Measurements from ENCODE around the gene SLC25A21.
A peak's percentile ranks its signal among the peaks of the same experiment; 100 is the strongest.
"Not testable (repeated sequence)": the region's sequence is repeated elsewhere in the genome, so short reads cannot be mapped to it uniquely, and the experiment has no call there.

SLC25A21 gene

GRCh38 chr14:37201724-37202123, 29.3 kb upstream of the SLC25A21 start:
- no peaks in the 10 kb centered on the region for H3K36me3 ChIP-seq (ENCODE audit: control insufficient read depth, insufficient read depth, low read length)
- no peak overlapping the region for H3K4me3 ChIP-seq (ENCODE audit: extremely low read depth, insufficient read depth, low read length, poor library complexity, severe bottlenecking)
- peaks cover 20% of the 10 kb centered on the region for H3K9me3 ChIP-seq (ENCODE audit: control insufficient read depth, low read length)
- H3K4me1 ChIP-seq (ENCODE audit: control insufficient read depth, insufficient read depth, low read length, poor library complexity, severe bottlenecking) = no peaks in the 10 kb centered on the region
- H3K27ac ChIP-seq (ENCODE audit: low read depth, low read length, severe bottlenecking) = no peak overlapping the region
- 67% methylated on average over 1 of the region's 2 CpGs; no CpG with 5 or more reads in 1 of the 2 experiments for WGBS, 2 experiments (ENCODE audit: insufficient coverage in 2 of 2)

GRCh38 chr14:37198907-37199306, 26.5 kb upstream of the SLC25A21 start:
- Histone ChIP-seq H3K9me3 (ENCODE audit: control insufficient read depth, low read length) (no peaks in the 10 kb centered on the region), H3K36me3 (ENCODE audit: control insufficient read depth, insufficient read depth, low read length) (no peaks in the 10 kb centered on the region), H3K4me1 (ENCODE audit: control insufficient read depth, insufficient read depth, low read length, poor library complexity, severe bottlenecking) (no peaks in the 10 kb centered on the region), H3K27ac (ENCODE audit: low read depth, low read length, severe bottlenecking) (no peak overlapping the region), H3K4me3 (ENCODE audit: extremely low read depth, insufficient read depth, low read length, poor library complexity, severe bottlenecking) (no peak overlapping the region)
- 100% methylated on average over 2 to 4 of the region's 5 CpGs for WGBS, 2 experiments (ENCODE audit: insufficient coverage in 2 of 2)

GRCh38 chr14:37198273-37198598, 25.8 kb upstream of the SLC25A21 start:
- Histone ChIP-seq H3K9me3 (ENCODE audit: control insufficient read depth, low read length) (no peaks in the 10 kb centered on the region), H3K27ac (ENCODE audit: low read depth, low read length, severe bottlenecking) (no peak overlapping the region), H3K36me3 (ENCODE audit: control insufficient read depth, insufficient read depth, low read length) (no peaks in the 10 kb centered on the region), H3K4me1 (ENCODE audit: control insufficient read depth, insufficient read depth, low read length, poor library complexity, severe bottlenecking) (no peaks in the 10 kb centered on the region), H3K4me3 (ENCODE audit: extremely low read depth, insufficient read depth, low read length, poor library complexity, severe bottlenecking) (peak overlapping the region; percentile 58)
- WGBS, 2 experiments (ENCODE audit: insufficient coverage in 2 of 2) = 38 to 50% methylated on average over 3 to 6 of the region's 11 CpGs

- Histone ChIP-seq H3K27ac (ENCODE audit: low read depth, low read length, severe bottlenecking) (peak within 1 kb of the TSS; percentile 77), H3K4me1 (ENCODE audit: control insufficient read depth, insufficient read depth, low read length, poor library complexity, severe bottlenecking) (no peaks in the 10 kb centered on the region), H3K9me3 (ENCODE audit: control insufficient read depth, low read length) (no peaks in the 10 kb centered on the region), H3K36me3 (ENCODE audit: control insufficient read depth, insufficient read depth, low read length) (no peaks in the 10 kb centered on the region), H3K4me3 (ENCODE audit: extremely low read depth, insufficient read depth, low read length, poor library complexity, severe bottlenecking) (peak within 1 kb of the TSS; percentile 58)
- WGBS, 2 experiments (ENCODE audit: insufficient coverage in 2 of 2) = 2% methylated on average over 49 to 63 of the region's 70 CpGs
These were observed 25.2 kb upstream of the SLC25A21 start, which contains the start of gene MIPOL1 for GRCh38 chr14:37197421-37198272. Gene MIPOL1 (plus strand): TSS chr14:37197937. CDS start chr14:37247889, 49,952 bp downstream.

GRCh38 chr14:37196604-37197420, 24.4 kb upstream of the SLC25A21 start:
- Histone ChIP-seq H3K4me3 (ENCODE audit: extremely low read depth, insufficient read depth, low read length, poor library complexity, severe bottlenecking) (peak overlapping the region; percentile 58), H3K4me1 (ENCODE audit: control insufficient read depth, insufficient read depth, low read length, poor library complexity, severe bottlenecking) (no peaks in the 10 kb centered on the region), H3K9me3 (ENCODE audit: control insufficient read depth, low read length) (no peaks in the 10 kb centered on the region), H3K27ac (ENCODE audit: low read depth, low read length, severe bottlenecking) (peak overlapping the region; percentile 77), H3K36me3 (ENCODE audit: control insufficient read depth, insufficient read depth, low read length) (no peaks in the 10 kb centered on the region)
- whole genome bisulfite sequencing, 2 experiments (ENCODE audit: insufficient coverage in 2 of 2) = 94% methylated on average over 14 of the region's 17 CpGs

- Histone ChIP-seq H3K4me1 (ENCODE audit: control insufficient read depth, insufficient read depth, low read length, poor library complexity, severe bottlenecking) (no peaks in the 10 kb centered on the region), H3K27ac (ENCODE audit: low read depth, low read length, severe bottlenecking) (no peak overlapping the region), H3K36me3 (ENCODE audit: control insufficient read depth, insufficient read depth, low read length) (no peaks in the 10 kb centered on the region), H3K4me3 (ENCODE audit: extremely low read depth, insufficient read depth, low read length, poor library complexity, severe bottlenecking) (no peak overlapping the region), H3K9me3 (ENCODE audit: control insufficient read depth, low read length) (no peaks in the 10 kb centered on the region)
- WGBS, 2 experiments (ENCODE audit: insufficient coverage in 2 of 2) = 100% methylated on average over 1 of the region's 1 CpG; no CpG with 5 or more reads in 1 of the 2 experiments
These were observed 22.9 kb upstream of the SLC25A21 start for GRCh38 chr14:37195327-37195726.

- Histone ChIP-seq H3K9me3 (ENCODE audit: control insufficient read depth, low read length) (no peaks in the 10 kb centered on the region), H3K4me1 (ENCODE audit: control insufficient read depth, insufficient read depth, low read length, poor library complexity, severe bottlenecking) (no peaks in the 10 kb centered on the region), H3K4me3 (ENCODE audit: extremely low read depth, insufficient read depth, low read length, poor library complexity, severe bottlenecking) (no peak overlapping the region), H3K27ac (ENCODE audit: low read depth, low read length, severe bottlenecking) (no peak overlapping the region), H3K36me3 (ENCODE audit: control insufficient read depth, insufficient read depth, low read length) (no peaks in the 10 kb centered on the region)
- no CpG with 5 or more reads among the region's 2 CpGs for WGBS, 2 experiments (ENCODE audit: insufficient coverage in 2 of 2)
These were observed 22.3 kb upstream of the SLC25A21 start for GRCh38 chr14:37194698-37195097.

- not testable (repeated sequence) for H3K36me3 ChIP-seq (ENCODE audit: control insufficient read depth, insufficient read depth, low read length); H3K9me3 ChIP-seq (ENCODE audit: control insufficient read depth, low read length); H3K4me3 ChIP-seq (ENCODE audit: extremely low read depth, insufficient read depth, low read length, poor library complexity, severe bottlenecking); H3K4me1 ChIP-seq (ENCODE audit: control insufficient read depth, insufficient read depth, low read length, poor library complexity, severe bottlenecking); H3K27ac ChIP-seq (ENCODE audit: low read depth, low read length, severe bottlenecking)
- 88% methylated on average over 2 of the region's 2 CpGs; no CpG with 5 or more reads in 1 of the 2 experiments for WGBS, 2 experiments (ENCODE audit: insufficient coverage in 2 of 2)
These were observed 17.3 kb upstream of the SLC25A21 start for GRCh38 chr14:37189733-37190132.

GRCh38 chr14:37187840-37188577, 15.6 kb upstream of the SLC25A21 start:
- H3K27ac ChIP-seq (ENCODE audit: low read depth, low read length, severe bottlenecking); H3K9me3 ChIP-seq (ENCODE audit: control insufficient read depth, low read length); H3K4me1 ChIP-seq (ENCODE audit: control insufficient read depth, insufficient read depth, low read length, poor library complexity, severe bottlenecking); H3K4me3 ChIP-seq (ENCODE audit: extremely low read depth, insufficient read depth, low read length, poor library complexity, severe bottlenecking); H3K36me3 ChIP-seq (ENCODE audit: control insufficient read depth, insufficient read depth, low read length): not testable (repeated sequence)
- WGBS, 2 experiments (ENCODE audit: insufficient coverage in 2 of 2) = 64 to 77% methylated on average over 5 to 6 of the region's 9 CpGs

- 80 to 96% methylated on average over 3 of the region's 3 CpGs for WGBS, 2 experiments (ENCODE audit: insufficient coverage in 2 of 2)
These were observed 14.9 kb upstream of the SLC25A21 start for GRCh38 chr14:37187294-37187693.

More at GRCh38 chr14:37187294-37187693, 14.9 kb upstream of the SLC25A21 start:
- Histone ChIP-seq H3K9me3 (ENCODE audit: control insufficient read depth, low read length) (no peaks in the 10 kb centered on the region), H3K36me3 (ENCODE audit: control insufficient read depth, insufficient read depth, low read length) (no peaks in the 10 kb centered on the region), H3K4me1 (ENCODE audit: control insufficient read depth, insufficient read depth, low read length, poor library complexity, severe bottlenecking) (no peaks in the 10 kb centered on the region), H3K27ac (ENCODE audit: low read depth, low read length, severe bottlenecking) (no peak overlapping the region), H3K4me3 (ENCODE audit: extremely low read depth, insufficient read depth, low read length, poor library complexity, severe bottlenecking) (no peak overlapping the region)
